AG04449 (cell line): ENCODE measurements around the gene MSI2.
"Not testable (repeated sequence)": the region's sequence is repeated elsewhere in the genome, so short reads cannot be mapped to it uniquely, and the experiment has no call there.

Experiments used
- CTCF ChIA-PET: fragments of 350-600 bp; formaldehyde crosslinking; extraction: SDS; loops from one replicate; lab custom pipeline; 2021; ENCODE audit warnings: antibody characterized with exemption; lab: Yijun Ruan, JAX
- POLR2A ChIA-PET: fragments of 400-600, 350-600 bp; formaldehyde crosslinking; extraction: SDS; loops from one replicate; lab custom pipeline; 2020; ENCODE audit warnings: antibody characterized with exemption, inconsistent platforms; lab: Yijun Ruan, JAX
- DNase-seq: peaks from one replicate; pipeline ENCODE4 v3.0.0-alpha.2; 2010; ENCODE audit warnings: low read depth, low spot score
- H3K4me3 ChIP-seq: 2 replicates; pipeline ENCODE4 v1.5.1; 2011; ENCODE audit warnings: low read depth, mild to moderate bottlenecking, control low read depth, low read length
- TF ChIP-seq, protein P1 (sequence below): IDR thresholded peaks from one replicate; pipeline ENCODE4 v1.5.1; 2011; ENCODE audit warnings: mild to moderate bottlenecking, moderate library complexity, low read length, control low read depth, inconsistent platforms; ENCODE audit not compliant: insufficient read depth; ENCODE audit errors: missing control alignments

MSI2 gene

DNA sequence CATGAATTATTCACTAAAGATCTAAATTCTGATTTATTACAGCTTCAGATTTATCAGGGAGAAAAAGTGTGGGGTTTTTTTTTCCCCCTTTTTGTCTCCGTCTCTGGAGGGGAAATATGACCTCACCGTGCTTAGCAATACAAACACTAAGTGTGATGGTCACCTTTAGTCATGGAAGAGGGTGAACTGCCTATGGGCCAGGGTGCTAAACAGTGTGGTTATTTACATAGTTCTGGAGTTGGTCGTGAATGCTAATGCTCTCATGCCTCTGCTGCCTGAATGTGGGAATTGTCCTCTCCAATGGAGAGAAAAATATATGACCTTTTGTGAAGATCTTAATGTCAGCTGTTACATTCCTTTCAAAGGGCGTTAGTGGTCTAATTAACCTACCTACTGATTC is 44.8 kb upstream of the MSI2 start:
- TF ChIP-seq, protein P1, sequence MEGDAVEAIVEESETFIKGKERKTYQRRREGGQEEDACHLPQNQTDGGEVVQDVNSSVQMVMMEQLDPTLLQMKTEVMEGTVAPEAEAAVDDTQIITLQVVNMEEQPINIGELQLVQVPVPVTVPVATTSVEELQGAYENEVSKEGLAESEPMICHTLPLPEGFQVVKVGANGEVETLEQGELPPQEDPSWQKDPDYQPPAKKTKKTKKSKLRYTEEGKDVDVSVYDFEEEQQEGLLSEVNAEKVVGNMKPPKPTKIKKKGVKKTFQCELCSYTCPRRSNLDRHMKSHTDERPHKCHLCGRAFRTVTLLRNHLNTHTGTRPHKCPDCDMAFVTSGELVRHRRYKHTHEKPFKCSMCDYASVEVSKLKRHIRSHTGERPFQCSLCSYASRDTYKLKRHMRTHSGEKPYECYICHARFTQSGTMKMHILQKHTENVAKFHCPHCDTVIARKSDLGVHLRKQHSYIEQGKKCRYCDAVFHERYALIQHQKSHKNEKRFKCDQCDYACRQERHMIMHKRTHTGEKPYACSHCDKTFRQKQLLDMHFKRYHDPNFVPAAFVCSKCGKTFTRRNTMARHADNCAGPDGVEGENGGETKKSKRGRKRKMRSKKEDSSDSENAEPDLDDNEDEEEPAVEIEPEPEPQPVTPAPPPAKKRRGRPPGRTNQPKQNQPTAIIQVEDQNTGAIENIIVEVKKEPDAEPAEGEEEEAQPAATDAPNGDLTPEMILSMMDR: no peak
- POLR2A ChIA-PET: no interaction called here
- H3K4me3 ChIP-seq: no peak overlapping the region
- CTCF ChIA-PET: interaction anchor here (1.2 to 1.8 kb wide), 3 partner anchors 31 to 536 kb away, joined by 4 read pairs; no protein-coding TSS in a partner anchor
- no peak for DNase-seq

DNA sequence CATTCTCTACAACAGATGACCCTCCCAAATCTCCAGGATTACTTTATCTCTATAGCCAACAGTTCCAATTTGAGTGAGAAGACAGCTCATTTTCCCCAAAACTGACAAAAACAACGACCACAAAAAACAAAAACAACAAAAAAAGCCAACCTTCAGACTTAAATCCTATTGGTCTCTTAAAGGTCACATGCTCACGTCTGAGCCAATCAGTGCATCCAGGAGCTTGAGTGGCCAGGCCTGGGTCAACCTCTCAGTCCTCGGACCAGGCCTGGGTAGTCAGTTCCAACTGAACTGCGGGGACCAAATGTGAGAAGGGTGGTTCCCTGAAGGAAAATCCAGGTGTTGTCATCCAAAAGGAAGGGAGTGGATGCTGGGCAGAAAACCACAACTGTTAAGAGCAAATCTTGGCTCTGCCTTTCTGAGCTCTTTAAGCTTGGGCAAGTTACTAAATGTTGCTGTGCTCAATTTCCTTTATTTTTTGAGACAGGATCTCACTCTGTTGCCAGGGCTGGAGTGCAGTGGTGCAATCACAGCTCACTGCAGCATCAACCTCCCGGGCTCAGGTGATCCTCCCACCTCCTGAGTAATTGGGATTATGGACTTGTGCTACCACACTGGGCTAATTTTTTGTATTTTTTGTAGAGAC is 43.0 kb upstream of the MSI2 start:
- CTCF ChIA-PET: interaction anchor here (1.3 to 1.8 kb wide), 3 partner anchors 30 to 620 kb away, joined by 3 to 6 read pairs (median 5); no protein-coding TSS in a partner anchor
- no peak overlapping the region for H3K4me3 ChIP-seq
- POLR2A ChIA-PET: no interaction called here
- no peak for DNase-seq
- TF ChIP-seq, protein P1: no peak

DNA sequence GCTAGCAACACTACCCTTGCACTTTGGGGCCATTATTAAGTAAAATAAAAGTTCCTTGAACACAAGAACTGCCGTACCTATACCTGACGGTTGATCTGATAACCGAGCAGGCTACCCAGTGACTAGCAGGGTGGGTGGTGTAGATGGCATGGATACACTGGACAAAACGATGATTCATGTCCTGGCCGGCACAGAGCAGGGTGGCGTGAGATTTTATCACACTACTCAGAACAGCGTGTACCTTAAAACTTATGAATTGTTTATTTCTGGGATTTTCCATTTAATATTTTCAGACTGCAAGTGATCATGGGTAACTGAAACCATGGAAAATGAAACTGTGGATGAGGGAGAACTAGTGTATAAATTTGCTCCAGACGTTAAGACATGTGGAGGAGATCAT is 41.0 kb upstream of the MSI2 start:
- ChIA-PET CTCF (no interaction called here), POLR2A (no interaction called here)
- TF ChIP-seq, protein P1: no peak
- no peak overlapping the region for H3K4me3 ChIP-seq
- DNase-seq: no peak

DNA sequence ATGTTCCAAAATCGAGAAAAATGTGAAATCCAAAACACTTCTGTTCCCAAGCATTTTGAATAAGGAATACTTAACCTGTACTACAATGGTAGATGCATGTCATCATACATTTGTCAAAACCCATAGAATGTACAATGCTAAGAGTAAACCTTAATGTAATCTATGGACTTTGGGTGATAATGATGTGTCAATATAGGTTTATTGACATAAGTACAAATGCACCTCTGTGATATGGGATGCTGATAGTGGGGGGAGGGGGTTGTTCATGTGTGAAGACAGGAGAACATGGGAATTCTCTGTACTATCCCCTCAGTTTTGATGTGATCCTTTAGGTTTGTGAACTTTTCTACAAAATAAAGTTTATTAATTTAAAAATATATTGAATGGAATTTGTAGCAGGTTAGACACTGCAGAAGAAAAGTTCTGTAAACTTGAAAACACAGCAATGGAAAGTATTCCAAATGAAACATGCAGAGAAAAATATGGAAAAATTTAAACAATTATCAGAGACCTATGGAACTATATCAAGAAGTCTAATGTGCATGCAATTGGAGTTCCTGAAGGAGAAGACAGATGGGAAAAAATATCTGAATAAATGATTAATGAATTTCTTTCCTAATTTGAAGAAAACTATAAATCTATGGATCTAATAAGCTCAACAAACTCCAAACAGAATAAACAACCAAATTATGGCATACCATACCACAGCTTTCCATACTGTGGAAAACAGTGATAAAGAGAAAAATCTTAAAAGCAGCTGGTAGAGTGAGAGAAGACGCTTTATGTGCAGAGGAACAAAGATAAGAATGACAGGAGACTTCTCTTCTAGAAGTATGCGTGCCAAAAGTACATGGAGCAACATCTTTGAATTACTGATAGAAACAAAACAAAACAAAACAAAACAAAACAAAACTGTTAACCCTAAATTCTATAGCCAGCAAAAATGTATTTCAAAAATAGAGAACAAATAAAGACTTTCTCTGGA is 34.7 kb upstream of the MSI2 start:
- POLR2A ChIA-PET: interaction anchor here (0.6 kb wide), 1 partner anchor 135 kb away, joined by 3 read pairs; no protein-coding TSS in a partner anchor
- DNase-seq: no peak
- TF ChIP-seq, protein P1: no peak
- no peak overlapping the region for H3K4me3 ChIP-seq
- CTCF ChIA-PET: no interaction called here

DNA sequence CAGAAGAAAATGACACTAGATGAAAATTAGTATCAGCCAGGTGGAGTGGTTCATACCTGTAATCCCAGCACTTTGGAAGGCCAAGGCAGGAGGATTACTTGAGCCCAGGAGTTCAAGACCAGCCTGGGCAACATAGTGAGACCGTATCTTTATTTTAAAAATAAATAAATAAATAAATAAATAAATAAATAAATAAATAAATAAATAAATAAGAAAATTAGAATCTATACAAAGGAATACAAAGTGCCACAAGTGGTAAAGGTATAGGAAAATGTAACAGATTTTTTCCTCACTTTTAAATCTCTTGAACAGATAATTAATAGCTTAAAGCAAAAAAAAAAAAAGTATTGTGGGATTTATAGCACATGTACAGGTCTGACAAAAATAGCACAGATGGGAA is 33.9 kb upstream of the MSI2 start:
- H3K4me3 ChIP-seq, DNase-seq, CTCF ChIA-PET: not testable (repeated sequence)
- POLR2A ChIA-PET: interaction anchor here (0.6 kb wide), 1 partner anchor 136 kb away, joined by 3 read pairs; no protein-coding TSS in a partner anchor

DNA sequence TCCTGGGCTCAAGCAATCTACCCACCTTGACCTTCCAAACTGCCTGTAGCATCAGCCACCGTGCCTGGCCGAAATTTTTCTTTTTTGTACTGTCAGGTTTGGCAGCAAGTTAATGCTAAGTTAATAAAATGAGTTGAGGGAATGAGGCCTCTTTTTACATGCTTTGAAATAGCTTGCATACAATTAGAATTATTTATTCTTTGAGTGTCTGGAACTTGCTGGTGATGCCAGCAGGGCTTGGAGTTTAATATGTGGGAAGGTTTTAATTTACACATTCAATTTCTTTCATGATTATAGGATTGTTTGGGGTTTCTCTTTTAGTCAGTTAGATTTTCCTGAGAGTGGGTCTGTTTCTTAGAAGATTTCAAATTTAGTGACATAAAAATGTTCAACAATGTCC is 31.2 kb upstream of the MSI2 start:
- no peak for DNase-seq
- ChIA-PET CTCF (interaction anchor here (1.2 to 1.3 kb wide), 2 partner anchors 15 to 18 kb away, joined by 3 read pairs; no protein-coding TSS in a partner anchor), POLR2A (no interaction called here)
- TF ChIP-seq, protein P1: no peak
- no peak overlapping the region for H3K4me3 ChIP-seq
